Measurements from ENCODE around the gene DLGAP1.
A peak's percentile ranks its signal among the peaks of the same experiment; 100 is the strongest.
"Not testable (repeated sequence)": the region's sequence is repeated elsewhere in the genome, so short reads cannot be mapped to it uniquely, and the experiment has no call there.

DLGAP1 gene

GRCh38 chr18:3479978-3480509 lies 975.1 kb downstream of the DLGAP1 start:
- DNase-seq = no peak

- DNase-seq = no peak
Observed at GRCh38 chr18:3478262-3478978, 976.7 kb downstream of the DLGAP1 start.

- no peak for DNase-seq
Observed at GRCh38 chr18:3472681-3473544, 982.2 kb downstream of the DLGAP1 start.

GRCh38 chr18:3472121-3472520 lies 983.0 kb downstream of the DLGAP1 start:
- DNase-seq = not testable (repeated sequence)

- no peak for DNase-seq
Observed at GRCh38 chr18:3471141-3471648, 983.9 kb downstream of the DLGAP1 start.

- no peak for DNase-seq
Observed at GRCh38 chr18:3468833-3469232, 986.3 kb downstream of the DLGAP1 start.

GRCh38 chr18:3468066-3468705 lies 986.9 kb downstream of the DLGAP1 start:
- DNase-seq = no peak

- DNase-seq = no peak
Observed at GRCh38 chr18:3466872-3467271, 988.2 kb downstream of the DLGAP1 start.

GRCh38 chr18:3466045-3466444 lies 989.1 kb downstream of the DLGAP1 start:
- no peak for DNase-seq

GRCh38 chr18:3463051-3463450 lies 992.1 kb downstream of the DLGAP1 start:
- DNase-seq = no peak

- no peak for DNase-seq
Observed at GRCh38 chr18:3461704-3462103, 993.4 kb downstream of the DLGAP1 start.

GRCh38 chr18:3460823-3461398 lies 994.2 kb downstream of the DLGAP1 start:
- DNase-seq = no peak

- DNase-seq = peak in 1 of 2 donors; percentile 27
Observed at GRCh38 chr18:3458952-3459853, 995.9 kb downstream of the DLGAP1 start.

GRCh38 chr18:3458378-3458777 lies 996.7 kb downstream of the DLGAP1 start:
- peak; percentile 11 to 49 for DNase-seq

GRCh38 chr18:3457261-3457724 lies 997.8 kb downstream of the DLGAP1 start:
- no peak for DNase-seq

- DNase-seq = no peak
Observed at GRCh38 chr18:3456686-3457069, 998.4 kb downstream of the DLGAP1 start.

GRCh38 chr18:3455907-3456685 lies 999.0 kb downstream of the DLGAP1 start:
- DNase-seq = no peak

GRCh38 chr18:3455090-3455635 lies 999.9 kb downstream of the DLGAP1 start:
- no peak for DNase-seq

GRCh38 chr18:3454365-3455089 lies 1000.6 kb downstream of the DLGAP1 start:
- peak; percentile 50 to 62 for DNase-seq
